Esophagus squamous epithelium (tissue), 4 donors: Measurements from ENCODE around the gene AAMP.

Experiments
- POLR2A ChIP-seq, 4 donors: fragments of 450-650 bp; IDR thresholded peaks; one replicate each; pipeline ENCODE4 v1.6.1; 2017; ENCODE audit warnings: antibody characterized with exemption in 4 of 4, mild to moderate bottlenecking in 4 of 4, moderate library complexity in 3 of 4
- TF ChIP-seq, protein P1 (sequence below), 6 experiments: fragments of 450-650 bp in 4 of 6; fragments of 200-600 bp in 2 of 6; sonication (generic) in 2 of 6; IDR thresholded peaks; one replicate each; pipeline ENCODE4 v1.5.1; 2016 to 2019; ENCODE audit warnings: antibody characterized with exemption in 6 of 6, mild to moderate bottlenecking in 4 of 6, moderate library complexity in 4 of 6

DNA sequence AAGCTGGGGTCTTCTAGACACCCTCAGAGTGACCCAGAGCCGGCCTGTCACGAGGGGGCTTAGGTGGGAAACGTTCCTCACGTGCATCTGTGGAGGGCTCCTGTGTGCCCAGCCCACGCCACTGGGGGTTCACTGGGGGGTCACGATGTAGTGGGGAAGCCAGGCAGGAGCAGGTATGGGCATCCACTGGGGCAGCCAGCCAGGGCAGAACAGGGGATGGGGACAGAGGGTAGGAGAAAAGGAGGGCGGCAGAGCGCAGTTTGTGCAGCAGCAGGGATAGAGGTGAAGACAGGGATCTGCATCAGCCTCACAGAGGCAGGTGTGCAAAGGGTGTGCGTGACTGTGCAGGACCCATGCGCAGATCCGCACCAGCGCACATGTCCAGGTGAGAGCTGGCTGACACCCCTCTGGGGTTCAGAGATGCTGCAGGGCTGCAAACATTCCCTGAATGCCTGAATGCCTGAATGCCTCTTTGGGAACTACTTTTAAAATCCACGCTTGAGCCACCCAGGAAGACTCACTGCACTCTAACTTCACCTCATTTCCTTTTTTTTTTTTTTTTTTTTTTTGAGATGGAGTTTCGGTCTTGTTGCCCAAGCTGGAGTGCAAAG, 10.4 kb upstream of the AAMP start:
- TF ChIP-seq, protein P1, sequence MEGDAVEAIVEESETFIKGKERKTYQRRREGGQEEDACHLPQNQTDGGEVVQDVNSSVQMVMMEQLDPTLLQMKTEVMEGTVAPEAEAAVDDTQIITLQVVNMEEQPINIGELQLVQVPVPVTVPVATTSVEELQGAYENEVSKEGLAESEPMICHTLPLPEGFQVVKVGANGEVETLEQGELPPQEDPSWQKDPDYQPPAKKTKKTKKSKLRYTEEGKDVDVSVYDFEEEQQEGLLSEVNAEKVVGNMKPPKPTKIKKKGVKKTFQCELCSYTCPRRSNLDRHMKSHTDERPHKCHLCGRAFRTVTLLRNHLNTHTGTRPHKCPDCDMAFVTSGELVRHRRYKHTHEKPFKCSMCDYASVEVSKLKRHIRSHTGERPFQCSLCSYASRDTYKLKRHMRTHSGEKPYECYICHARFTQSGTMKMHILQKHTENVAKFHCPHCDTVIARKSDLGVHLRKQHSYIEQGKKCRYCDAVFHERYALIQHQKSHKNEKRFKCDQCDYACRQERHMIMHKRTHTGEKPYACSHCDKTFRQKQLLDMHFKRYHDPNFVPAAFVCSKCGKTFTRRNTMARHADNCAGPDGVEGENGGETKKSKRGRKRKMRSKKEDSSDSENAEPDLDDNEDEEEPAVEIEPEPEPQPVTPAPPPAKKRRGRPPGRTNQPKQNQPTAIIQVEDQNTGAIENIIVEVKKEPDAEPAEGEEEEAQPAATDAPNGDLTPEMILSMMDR (IDR thresholded peaks at IDR 0.05) = no peak
- no peak for TF ChIP-seq POLR2A (IDR thresholded peaks at IDR 0.05)
